ENCODE measurements around the gene BPI.

- no peak for TF ChIP-seq POLR2A (IDR thresholded peaks at IDR 0.05)
- TF ChIP-seq, protein P1, sequence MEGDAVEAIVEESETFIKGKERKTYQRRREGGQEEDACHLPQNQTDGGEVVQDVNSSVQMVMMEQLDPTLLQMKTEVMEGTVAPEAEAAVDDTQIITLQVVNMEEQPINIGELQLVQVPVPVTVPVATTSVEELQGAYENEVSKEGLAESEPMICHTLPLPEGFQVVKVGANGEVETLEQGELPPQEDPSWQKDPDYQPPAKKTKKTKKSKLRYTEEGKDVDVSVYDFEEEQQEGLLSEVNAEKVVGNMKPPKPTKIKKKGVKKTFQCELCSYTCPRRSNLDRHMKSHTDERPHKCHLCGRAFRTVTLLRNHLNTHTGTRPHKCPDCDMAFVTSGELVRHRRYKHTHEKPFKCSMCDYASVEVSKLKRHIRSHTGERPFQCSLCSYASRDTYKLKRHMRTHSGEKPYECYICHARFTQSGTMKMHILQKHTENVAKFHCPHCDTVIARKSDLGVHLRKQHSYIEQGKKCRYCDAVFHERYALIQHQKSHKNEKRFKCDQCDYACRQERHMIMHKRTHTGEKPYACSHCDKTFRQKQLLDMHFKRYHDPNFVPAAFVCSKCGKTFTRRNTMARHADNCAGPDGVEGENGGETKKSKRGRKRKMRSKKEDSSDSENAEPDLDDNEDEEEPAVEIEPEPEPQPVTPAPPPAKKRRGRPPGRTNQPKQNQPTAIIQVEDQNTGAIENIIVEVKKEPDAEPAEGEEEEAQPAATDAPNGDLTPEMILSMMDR (IDR thresholded peaks at IDR 0.05), result no peak
Observed at GRCh38 chr20:38260025-38260377, 44.0 kb upstream of the BPI start.
